Ovary (tissue), 3 donors: ENCODE results near the gene GATAD2A.

Source experiments
- EP300 ChIP-seq: sonication (generic); formaldehyde crosslinking; IDR thresholded peaks from one replicate; pipeline ENCODE4 v1.6.1; 2017; ENCODE audit warnings: antibody characterized with exemption
- POLR2A ChIP-seq: fragments of 450-650 bp; IDR thresholded peaks from one replicate; pipeline ENCODE4 v1.6.1; 2017; ENCODE audit warnings: antibody characterized with exemption, mild to moderate bottlenecking, moderate library complexity
- TF ChIP-seq, protein P1 (sequence below), 3 donors: fragments of 450-650 bp in 2 of 3; fragments of 200-600 bp in 1 of 3; IDR thresholded peaks; one replicate each; pipeline versions ENCODE4 v1.5.1 to v1.8.0; 2016 to 2022; ENCODE audit warnings: antibody characterized with exemption in 3 of 3, mild to moderate bottlenecking in 1 of 3
- donor health status: DM: no; HTN: no; CAD: no.

DNA sequence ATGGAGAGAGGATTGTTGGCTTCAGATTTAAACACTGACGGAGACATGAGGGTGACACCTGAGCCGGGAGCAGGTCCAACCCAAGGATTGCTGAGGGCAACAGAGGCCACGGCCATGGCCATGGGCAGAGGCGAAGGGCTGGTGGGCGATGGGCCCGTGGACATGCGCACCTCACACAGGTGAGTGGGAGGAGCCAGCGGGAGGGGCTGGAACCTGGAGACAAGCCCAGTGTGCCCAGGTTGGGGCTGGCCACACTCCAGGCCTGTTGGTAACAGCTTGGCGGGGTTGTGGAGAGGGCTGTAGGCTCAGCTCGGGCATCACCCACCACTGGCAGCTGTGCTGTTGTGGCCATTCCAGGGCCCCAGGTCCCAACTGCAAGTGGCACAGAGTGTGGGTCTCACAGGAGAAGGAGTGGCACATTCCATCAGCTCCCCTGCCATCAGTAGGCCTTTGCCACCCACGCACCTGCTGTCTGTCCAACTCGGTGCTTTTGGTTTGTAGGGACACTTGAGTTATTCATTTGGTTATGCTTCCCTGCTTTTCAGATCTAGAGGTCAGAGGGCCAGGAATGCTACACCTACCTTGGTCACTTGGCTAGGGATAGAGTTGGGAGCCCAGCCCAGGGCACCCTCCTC is 60.1 kb downstream of the GATAD2A start:
- TF ChIP-seq, protein P1, sequence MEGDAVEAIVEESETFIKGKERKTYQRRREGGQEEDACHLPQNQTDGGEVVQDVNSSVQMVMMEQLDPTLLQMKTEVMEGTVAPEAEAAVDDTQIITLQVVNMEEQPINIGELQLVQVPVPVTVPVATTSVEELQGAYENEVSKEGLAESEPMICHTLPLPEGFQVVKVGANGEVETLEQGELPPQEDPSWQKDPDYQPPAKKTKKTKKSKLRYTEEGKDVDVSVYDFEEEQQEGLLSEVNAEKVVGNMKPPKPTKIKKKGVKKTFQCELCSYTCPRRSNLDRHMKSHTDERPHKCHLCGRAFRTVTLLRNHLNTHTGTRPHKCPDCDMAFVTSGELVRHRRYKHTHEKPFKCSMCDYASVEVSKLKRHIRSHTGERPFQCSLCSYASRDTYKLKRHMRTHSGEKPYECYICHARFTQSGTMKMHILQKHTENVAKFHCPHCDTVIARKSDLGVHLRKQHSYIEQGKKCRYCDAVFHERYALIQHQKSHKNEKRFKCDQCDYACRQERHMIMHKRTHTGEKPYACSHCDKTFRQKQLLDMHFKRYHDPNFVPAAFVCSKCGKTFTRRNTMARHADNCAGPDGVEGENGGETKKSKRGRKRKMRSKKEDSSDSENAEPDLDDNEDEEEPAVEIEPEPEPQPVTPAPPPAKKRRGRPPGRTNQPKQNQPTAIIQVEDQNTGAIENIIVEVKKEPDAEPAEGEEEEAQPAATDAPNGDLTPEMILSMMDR (IDR thresholded peaks at IDR 0.05), result no peak
- TF ChIP-seq POLR2A (no peak), EP300 (no peak)
